DMS153 (cell line): ENCODE measurements around the gene LEP.

Experiments used
- DNase-seq: peaks from one replicate; lab custom pipeline; 2025; lab: John Stamatoyannopoulos, UW

LEP gene

GRCh38 chr7:128240696-128241386 is at the start of gene LEP:
Gene LEP, plus strand, starts transcription at chr7:128241278. Its CDS starts 10,741 bp downstream, at chr7:128252019.
- no peak for DNase-seq

GRCh38 chr7:128192497-128193142 is 48.5 kb upstream of the LEP start:
- no peak for DNase-seq

GRCh38 chr7:128194533-128195282 is 46.4 kb upstream of the LEP start:
- DNase-seq: no peak

- DNase-seq: no peak
Measured at GRCh38 chr7:128197589-128197988, 43.5 kb upstream of the LEP start.

GRCh38 chr7:128197989-128198580 is 43.0 kb upstream of the LEP start:
- DNase-seq: no peak

GRCh38 chr7:128200376-128200775 is 40.7 kb upstream of the LEP start:
- DNase-seq: no peak

- DNase-seq: no peak
Measured at GRCh38 chr7:128201067-128201689, 39.9 kb upstream of the LEP start.

- DNase-seq: no peak
Measured at GRCh38 chr7:128201690-128202085, 39.4 kb upstream of the LEP start.

- no peak for DNase-seq
Measured at GRCh38 chr7:128202287-128202957, 38.7 kb upstream of the LEP start.

GRCh38 chr7:128203047-128203491 is 38.0 kb upstream of the LEP start:
- no peak for DNase-seq

GRCh38 chr7:128203710-128204214 is 37.3 kb upstream of the LEP start:
- no peak for DNase-seq

GRCh38 chr7:128204455-128204854 is 36.6 kb upstream of the LEP start:
- DNase-seq: no peak

GRCh38 chr7:128205068-128205467 is 36.0 kb upstream of the LEP start:
- no peak for DNase-seq

- DNase-seq: no peak
Measured at GRCh38 chr7:128206017-128206746, 34.9 kb upstream of the LEP start.

- DNase-seq: no peak
Measured at GRCh38 chr7:128206747-128207500, 34.2 kb upstream of the LEP start.

- no peak for DNase-seq
Measured at GRCh38 chr7:128207609-128208008, 33.5 kb upstream of the LEP start.

GRCh38 chr7:128209229-128210035 is 31.6 kb upstream of the LEP start:
- DNase-seq: peak; percentile 35

- no peak for DNase-seq
Measured at GRCh38 chr7:128210036-128210347, 31.1 kb upstream of the LEP start.
